ENCODE results near the gene REELD1.

GRCh38 chr4:146271466-146271865 lies 57.1 kb downstream of the REELD1 start:
- TF ChIP-seq CTCF (conservative IDR thresholded peaks at IDR 0.05; ENCODE audit: low read depth, low read length) (no peak), NFE2L2 (IDR thresholded peaks at IDR 0.05; ENCODE audit: low read depth, low read length) (no peak), SMC3 (IDR thresholded peaks at IDR 0.05; ENCODE audit: low read depth, low read length) (no peak), ELK1 (IDR thresholded peaks at IDR 0.05; ENCODE audit: borderline replicate concordance, low read depth, low read length) (no peak), MXI1 (IDR thresholded peaks at IDR 0.05; ENCODE audit: borderline replicate concordance, low read depth, low read length) (no peak), RCOR1 (IDR thresholded peaks at IDR 0.05; ENCODE audit: insufficient replicate concordance, low read length) (no peak)

Data from IMR-90 (cell line).